ENCODE data around the gene ZBTB5.

GRCh38 chr9:37451628-37452027 is 13.6 kb downstream of the ZBTB5 start:
- no peak for TF ChIP-seq CTCF (IDR thresholded peaks at IDR 0.05)
- no peak for TF ChIP-seq POLR2A (IDR thresholded peaks at IDR 0.05)
